HepG2 (cell line): ENCODE data around the gene VPS37D. TPM values are rescaled to one million over a fixed set of nuclear protein-coding genes. Genes with fewer than 3 reads are reported as not detected.

Experiments used
- ATAC-seq: fragments of 200-7000 bp; cut with Tn5 transposase; 3 replicates; pipeline ENCODE4 v1.9.1; 2020; ENCODE audit warnings: mild to moderate bottlenecking, moderate library complexity
- BruUV-seq: library from RNA; stranded (reverse); fragments of 400-500 nt; replicated peaks from 2 replicates; lab custom pipeline; 2021; lab: Mats Ljungman, UMichigan
- CTCF ChIA-PET: fragments of 300-600 bp; formaldehyde crosslinking; extraction: SDS; loops from one replicate; lab custom pipeline; 2021; ENCODE audit warnings: low total read pairs, inconsistent platforms, low intra/inter-chr PET ratio; lab: Yijun Ruan, JAX
- POLR2A ChIA-PET: fragments of 350-600 bp; sonication (Branson Sonifier 250); formaldehyde crosslinking; loops from one replicate; lab custom pipeline; 2020; ENCODE audit warnings: antibody characterized with exemption, inconsistent platforms; lab: Yijun Ruan, JAX
- DNase-seq: peaks from one replicate; pipeline ENCODE4 v3.0.0-alpha.2; 2015; ENCODE audit warnings: low spot score
- FAIRE-seq: peaks from 3 replicates; lab custom pipeline; 2011; peaks lifted over from hg19 to GRCh38; lab: Jason Lieb, UNC
- H2AFZ ChIP-seq: one replicate; pipeline ENCODE4 v1.6.1; 2011; ENCODE audit warnings: low read length, inconsistent platforms
- H3K27ac ChIP-seq: fragments of 300-600 bp; 3 replicates; pipeline ENCODE4 v1.8.0; 2011; ENCODE audit warnings: mixed run types, mild to moderate bottlenecking, mixed read lengths, low read length, inconsistent platforms; ENCODE audit not compliant: insufficient read depth; ENCODE audit errors: extremely low read length
- H3K27me3 ChIP-seq, 2 experiments: fragments of 200-600 bp in 1 of 2; 2 replicates in 1 of 2; 3 replicates in 1 of 2; pipeline versions ENCODE4 v1.6.0 to v1.8.0; 2011; ENCODE audit warnings: low read length in 2 of 2, mild to moderate bottlenecking in 2 of 2, moderate library complexity in 2 of 2, inconsistent platforms in 1 of 2; ENCODE audit not compliant: insufficient read depth in 2 of 2, control insufficient read depth in 1 of 2
- H3K36me3 ChIP-seq, 2 experiments: fragments of 200-600 bp in 1 of 2; replicated peaks in 1 of 2; 2 replicates in 1 of 2; 3 replicates in 1 of 2; pipeline versions ENCODE4 v1.5.1 to v1.8.0; 2011; ENCODE audit warnings: low read length in 2 of 2, inconsistent platforms in 1 of 2; ENCODE audit not compliant: insufficient read depth in 2 of 2, control insufficient read depth in 1 of 2
- H3K4me1 ChIP-seq: 2 replicates; pipeline ENCODE4 v1.5.1; 2012; ENCODE audit warnings: low read length, inconsistent platforms; ENCODE audit not compliant: insufficient read depth
- H3K4me2 ChIP-seq: 2 replicates; pipeline ENCODE4 v1.6.0; 2011; ENCODE audit warnings: low read depth, low read length, inconsistent platforms
- H3K4me3 ChIP-seq, 3 experiments: fragments of 200-600 bp in 1 of 3; sonication (generic), shearing (Covaris generic) in 1 of 3; replicated peaks in 1 of 3; 2 replicates each; pipeline ENCODE4 v1.5.1; 2011 to 2016; ENCODE audit warnings: low read length in 3 of 3, inconsistent platforms in 2 of 3, low read depth in 2 of 3, mild to moderate bottlenecking in 2 of 3, control low read depth in 1 of 3, mixed read lengths in 1 of 3; ENCODE audit not compliant: insufficient read depth in 1 of 3
- H3K79me2 ChIP-seq: one replicate; pipeline ENCODE4 v1.6.1; 2011; ENCODE audit warnings: low read length, inconsistent platforms; ENCODE audit not compliant: insufficient read depth
- H3K9ac ChIP-seq: 2 replicates; pipeline ENCODE4 v1.6.0; 2011; ENCODE audit warnings: mild to moderate bottlenecking, low read depth, low read length, inconsistent platforms; ENCODE audit not compliant: insufficient read depth
- H3K9me3 ChIP-seq: 2 replicates; pipeline ENCODE4 v1.5.1; 2012; ENCODE audit warnings: mild to moderate bottlenecking, low read length
- H4K20me1 ChIP-seq: 2 replicates; pipeline ENCODE4 v1.6.0; 2011; ENCODE audit warnings: inconsistent platforms, mild to moderate bottlenecking, low read length, moderate library complexity; ENCODE audit not compliant: insufficient read depth
- CBX5 ChIP-seq: sonication (generic); formaldehyde crosslinking; IDR thresholded peaks from 2 replicates; pipeline ENCODE4 v1.4.0; 2020; ENCODE audit warnings: missing genetic modification reagents, borderline replicate concordance
- SMAD1 ChIP-seq: sonication (generic); formaldehyde crosslinking; IDR thresholded peaks from 2 replicates; pipeline ENCODE4 v1.4.0; 2020; ENCODE audit warnings: missing genetic modification reagents, low read depth, mild to moderate bottlenecking, borderline replicate concordance
- ZNF333 ChIP-seq: sonication (generic); formaldehyde crosslinking; IDR thresholded peaks from 2 replicates; pipeline ENCODE4 v1.4.0; 2020; ENCODE audit warnings: mild to moderate bottlenecking, missing genetic modification reagents, borderline replicate concordance
- ZNF557 ChIP-seq: sonication (generic); formaldehyde crosslinking; IDR thresholded peaks from 2 replicates; pipeline ENCODE4 v1.4.0; 2020; ENCODE audit warnings: missing genetic modification reagents
- ZNF768 ChIP-seq: sonication (generic); formaldehyde crosslinking; IDR thresholded peaks from 2 replicates; pipeline ENCODE4 v1.4.0; 2020; ENCODE audit warnings: missing genetic modification reagents
- WGBS: methylation state at CpG from one replicate; pipeline ENCODE4 v1.1.6; 2017; ENCODE audit warnings: low lambda C conversion rate; 5-methylcytosine and 5-hydroxymethylcytosine counted together
- in situ Hi-C: cut with HindIII; loops from 2 replicates; pipeline ENCODE4 v1.10.0; 2017; ENCODE audit warnings: low pct_unique_long_range_greater_than_20kb; ENCODE audit not compliant: extremely low pct_ligation_motif_present
- intact Hi-C: fragments of 100-400 bp; cut with micrococcal nuclease; formaldehyde crosslinking; loops from one replicate; pipeline ENCODE4 v1.10.0; 2022; ENCODE audit not compliant: unreplicated experiment
- polyA plus RNA-seq, 8 experiments: library from polyadenylated mRNA; depleted of rRNA in 3 of 8; stranded (reverse) in 7 of 8; unstranded in 1 of 8; fragments of >200 nt; fragmentation: Illumina TruSeq in 4 of 8; extraction: Trizol in 4 of 8; gene quantifications; 2 replicates each; pipeline versions ENCODE4 v1.2.1 to v1.2.3, GENCODE V29; 2011 to 2016; ENCODE audit warnings: low read depth in 4 of 8, missing spikeins in 1 of 8, mixed read lengths in 1 of 8; ENCODE audit not compliant: insufficient read depth in 1 of 8
- total RNA-seq, 5 experiments: library from RNA; depleted of rRNA; stranded (reverse); fragments of >200 nt; fragmentation: Illumina TruSeq; extraction: Trizol; gene quantifications; 2 replicates each; pipeline ENCODE4 v1.2.3, GENCODE V29; 2016; ENCODE audit warnings: low read depth in 1 of 5

VPS37D gene
- total and polyA plus RNA-seq, 2 of the 13 experiments (the other 11 are each of a cell fraction or from before 2014, with no cell fraction given) = 3.8 to 6.3 TPM

- in situ Hi-C loops = loop anchor here (5.0 kb wide), 1 partner anchor 110 kb away; no protein-coding TSS in a partner anchor
- H2AFZ ChIP-seq = no peak overlapping the region
- H3K9me3 ChIP-seq = no peaks in the 10 kb centered on the region
- peaks cover 7% of the 10 kb centered on the region for H4K20me1 ChIP-seq
- H3K4me3 ChIP-seq = no peak overlapping the region
- H3K36me3 ChIP-seq = no peaks in the 10 kb centered on the region
- no peak overlapping the region for H3K27ac ChIP-seq
- intact Hi-C loops = loop anchor here (5.0 kb wide), 2 partner anchors 35 to 50 kb away; partner anchors contain the start of genes BUD23, DNAJC30 and VPS37D
- H3K4me1 ChIP-seq = peaks cover 47% of the 10 kb centered on the region
- ATAC-seq (no peak), DNase-seq (no peak), FAIRE-seq (no peak)
- BruUV-seq = no TSS peak
- H3K79me2 ChIP-seq = no peaks in the 10 kb centered on the region
- WGBS = 96% methylated on average over 8 of the region's 13 CpGs
- ChIA-PET POLR2A (interaction anchor here (0.6 to 2.1 kb wide), 5 partner anchors 17 to 110 kb away, joined by 3 to 12 read pairs (median 3); no protein-coding TSS in a partner anchor), CTCF (no interaction called here)
- H3K27me3 ChIP-seq = peaks cover 0 to 1% of the 10 kb centered on the region in 2 experiments; a peak in 1 of 5 replicates
- 0 out of 2 replicates have a peak overlapping the region, but pooled peaks have one; percentile 51 for H3K4me2 ChIP-seq
- TF ChIP-seq SMAD1 (CRISPR knock-in tag) (no peak), ZNF768 (CRISPR knock-in tag) (peak; percentile 88; the same call in 1 of the 2 replicates), ZNF333 (CRISPR knock-in tag) (no peak)
- H3K9ac ChIP-seq = no peak overlapping the region
These were observed 49.6 kb downstream of the VPS37D start for GRCh38 chr7:73717025-73717807.

GRCh38 chr7:73717991-73718405, 50.4 kb downstream of the VPS37D start:
- DNase-seq = no peak
- H3K4me3 ChIP-seq = peak overlapping the region in 2 of 3 experiments; percentile 14 to 87; a peak in 2 of 6 replicates
- POLR2A ChIA-PET = interaction anchor here (0.6 kb wide), 1 partner anchor 40 kb away, joined by 3 read pairs; no protein-coding TSS in a partner anchor
- intact Hi-C loops = loop anchor here (5.0 kb wide), 2 partner anchors 36 to 51 kb away; partner anchors contain the start of genes BUD23, DNAJC30 and VPS37D
- no peak overlapping the region for H3K27ac ChIP-seq
- no peak for TF ChIP-seq ZNF557 (CRISPR knock-in tag)
- TF ChIP-seq CBX5 (CRISPR knock-in tag) = no peak
- TF ChIP-seq, all 625 proteins: peak for 0
- no TSS peak for BruUV-seq
- Histone ChIP-seq H3K4me2 (peak overlapping the region; percentile 84), H3K4me1 (peaks cover 47% of the 10 kb centered on the region), H3K27me3 (peaks cover 0 to 1% of the 10 kb centered on the region in 2 experiments; a peak in 1 of 5 replicates), H2AFZ (no peak overlapping the region), H3K79me2 (no peaks in the 10 kb centered on the region), H3K9me3 (no peaks in the 10 kb centered on the region), H3K36me3 (no peaks in the 10 kb centered on the region), H3K9ac (peak overlapping the region; percentile 76; the same call in 1 of the 2 replicates), H4K20me1 (peaks cover 7% of the 10 kb centered on the region)
- CTCF ChIA-PET = no interaction called here
- no peak for FAIRE-seq
- in situ Hi-C loops = loop anchor here (5.0 kb wide), 1 partner anchor 111 kb away; no protein-coding TSS in a partner anchor
- 60% methylated on average over 10 of the region's 10 CpGs for WGBS
- ATAC-seq = no peak
